Measurements from ENCODE around the gene SMCO1. TPM values are rescaled to one million over a fixed set of nuclear protein-coding genes. Genes with fewer than 3 reads are reported as not detected.
"Not testable (repeated sequence)": the region's sequence is repeated elsewhere in the genome, so short reads cannot be mapped to it uniquely, and the experiment has no call there.

The SMCO1 gene
- total RNA-seq, 1 donor from 2014 or later, result 110 TPM

DNA sequence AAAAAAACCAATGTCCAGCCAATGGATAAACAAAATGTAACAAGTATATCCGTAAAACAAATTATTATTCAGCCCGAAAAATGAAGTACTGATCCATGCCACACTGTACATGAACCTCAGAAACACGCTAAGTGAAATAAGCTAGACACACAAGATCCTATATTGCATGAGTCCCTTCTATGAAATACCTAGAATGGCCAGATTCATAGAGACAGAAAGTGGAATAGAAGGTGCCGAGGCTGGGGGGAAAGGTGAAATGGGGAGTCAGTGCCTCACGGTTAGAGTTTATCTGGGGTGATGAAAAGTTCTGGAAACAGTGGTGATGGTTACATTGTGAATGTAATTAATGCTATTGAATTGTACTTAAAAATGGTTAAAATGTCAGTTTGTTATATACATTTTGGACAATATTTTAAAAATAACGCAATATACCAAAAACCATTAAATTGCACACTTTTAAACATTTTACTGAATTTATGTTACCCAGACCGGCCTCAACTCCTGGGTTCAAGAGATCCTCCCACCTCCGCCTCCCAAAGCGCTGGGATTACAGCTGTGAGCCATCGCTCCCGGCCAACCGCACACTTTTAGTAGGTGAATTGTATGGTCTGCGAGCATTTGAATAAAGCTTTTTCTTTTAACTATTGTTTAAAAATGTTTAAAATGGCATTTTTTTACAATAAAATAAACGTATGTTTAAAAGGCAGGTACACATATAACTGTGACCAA lies 13.7 kb downstream of the SMCO1 start:
- intact Hi-C loops (cut with micrococcal nuclease), result no loop called here
- ATAC-seq (no peak), DNase-seq (no peak)

DNA sequence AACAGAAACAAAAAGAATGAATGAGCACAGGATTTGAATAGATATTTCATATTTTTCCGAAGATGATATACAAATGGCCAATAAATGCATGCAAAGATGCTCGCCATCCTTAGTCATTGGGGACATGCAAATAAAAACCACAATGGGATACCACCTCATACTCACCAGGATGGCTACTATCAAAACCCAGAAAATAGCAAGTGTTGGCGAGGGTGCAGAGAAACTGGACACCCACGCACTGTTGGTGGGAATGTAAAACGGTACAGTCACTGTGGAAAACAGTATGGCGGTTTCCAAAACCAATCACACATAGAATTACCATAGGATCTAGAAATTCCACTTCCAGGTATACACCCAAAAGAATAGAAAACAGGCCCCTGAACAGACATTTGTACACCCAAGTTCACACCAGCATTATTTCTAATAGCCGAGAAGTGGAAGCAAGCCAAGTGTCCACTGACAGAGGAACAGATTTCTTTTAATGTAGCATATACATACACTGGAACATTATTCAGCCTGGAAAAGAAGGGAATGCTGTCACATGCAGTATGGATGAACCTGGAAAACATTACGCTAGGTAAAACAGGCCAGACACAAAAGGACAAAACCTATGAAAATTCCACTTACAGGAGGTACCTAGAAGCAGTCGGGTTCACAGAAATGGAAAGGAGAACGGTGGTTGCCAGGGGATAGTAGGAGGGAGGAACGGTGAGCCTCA lies 15.2 kb downstream of the SMCO1 start:
- no peak for ATAC-seq
- intact Hi-C loops (cut with micrococcal nuclease), result no loop called here
- no peak for DNase-seq

DNA sequence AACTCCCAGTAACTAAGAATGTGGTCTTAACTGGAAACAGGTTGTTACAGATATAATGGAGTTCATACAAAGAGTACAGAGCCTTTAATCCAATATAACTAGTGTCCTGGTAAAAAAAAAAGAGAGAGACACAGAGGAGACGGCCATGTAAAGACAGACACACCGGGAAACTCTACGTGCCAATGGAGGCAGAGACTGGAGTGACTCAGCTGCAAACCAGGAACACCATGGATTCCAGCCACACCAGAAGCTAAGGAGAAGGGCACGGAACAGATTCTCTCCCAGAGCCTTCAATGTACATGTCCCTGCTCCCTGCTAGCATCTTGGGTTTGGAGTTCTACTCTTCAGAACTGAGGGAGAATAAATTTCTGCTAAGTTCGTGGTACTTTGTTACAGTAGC lies 16.1 kb downstream of the SMCO1 start:
- ATAC-seq (no peak), DNase-seq (no peak)
- intact Hi-C loops (cut with micrococcal nuclease), result no loop called here

DNA sequence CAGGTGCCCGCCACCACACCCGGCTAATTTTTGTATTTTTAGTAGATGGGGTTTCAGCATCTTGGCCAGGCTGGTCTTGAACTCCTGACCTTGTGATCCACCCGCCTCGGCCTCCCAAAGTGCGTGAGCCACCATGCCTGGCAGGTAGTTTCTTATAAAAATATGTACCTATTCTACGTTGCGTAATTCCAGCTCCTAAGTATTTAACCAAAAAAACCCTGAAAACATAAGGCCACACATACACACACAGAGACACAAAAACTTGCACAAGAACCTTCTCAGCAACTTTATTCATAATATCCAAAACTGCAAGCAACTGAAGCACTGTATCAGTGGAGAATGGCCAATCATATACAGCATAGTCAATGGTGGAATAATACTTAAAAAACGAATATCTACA lies 16.8 kb downstream of the SMCO1 start:
- DNase-seq (no peak), ATAC-seq (no peak)
- intact Hi-C loops (cut with micrococcal nuclease), result no loop called here

DNA sequence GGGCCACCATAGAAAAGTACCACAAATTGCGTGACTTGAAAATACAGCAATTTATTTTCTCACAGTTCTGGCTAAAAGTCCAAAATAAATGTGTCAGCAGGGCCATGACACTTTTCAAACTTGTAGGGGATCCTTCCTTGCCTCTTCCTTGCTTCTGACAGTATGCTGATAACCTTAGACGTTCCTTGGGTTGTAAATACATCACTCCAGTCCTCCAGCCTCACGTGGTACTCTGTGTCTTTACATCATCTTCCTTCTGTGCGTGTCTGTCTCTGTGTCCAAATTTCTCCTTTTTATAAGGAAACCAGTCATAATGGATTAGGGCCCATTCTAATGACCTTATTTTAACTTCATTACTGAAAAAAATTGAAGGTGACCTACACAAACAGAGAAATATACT lies 19.0 kb downstream of the SMCO1 start:
- ATAC-seq (no peak), DNase-seq (no peak)
- intact Hi-C loops (cut with micrococcal nuclease), result no loop called here

DNA sequence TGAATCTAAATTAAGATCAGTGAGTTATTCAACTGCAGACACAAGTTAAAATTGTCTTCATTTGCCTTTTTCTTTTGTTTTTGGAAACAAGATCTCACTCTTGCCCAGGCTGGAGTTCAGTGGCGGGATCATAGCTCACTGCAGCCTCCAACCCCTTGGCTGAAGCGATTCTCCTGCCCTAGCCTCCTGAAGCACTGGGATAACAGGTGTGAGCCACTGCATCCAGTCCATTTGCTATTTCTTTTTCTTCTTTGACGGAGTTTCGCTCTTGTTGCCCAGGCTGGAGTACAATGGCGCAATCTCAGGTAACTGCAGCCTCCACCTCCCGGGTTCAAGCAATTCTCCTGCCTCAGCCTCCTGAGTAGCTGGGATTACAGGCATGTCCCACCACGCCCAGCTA lies 21.9 kb downstream of the SMCO1 start:
- intact Hi-C loops (cut with micrococcal nuclease), result no loop called here
- ATAC-seq (no peak), DNase-seq (no peak)

DNA sequence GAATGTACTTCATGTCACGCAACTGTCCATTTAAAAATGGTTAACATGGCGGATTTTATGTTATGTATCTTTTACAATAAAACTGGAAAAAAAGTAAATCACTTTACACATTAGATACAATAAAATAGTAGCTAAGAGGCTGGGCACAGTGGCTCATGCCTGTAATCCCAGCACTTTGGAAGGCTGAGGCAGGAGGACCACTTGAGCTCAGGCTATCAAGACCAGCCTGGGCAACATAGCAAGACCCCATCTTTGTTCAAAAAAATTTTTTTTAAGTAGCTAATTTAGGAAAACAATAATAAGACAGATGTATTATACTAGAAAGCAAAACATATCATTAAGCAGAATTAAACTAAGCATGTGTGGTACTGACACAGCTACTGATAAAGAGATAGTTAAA lies 23.1 kb downstream of the SMCO1 start:
- intact Hi-C loops (cut with micrococcal nuclease), result no loop called here
- no peak for DNase-seq
- ATAC-seq, result no peak

DNA sequence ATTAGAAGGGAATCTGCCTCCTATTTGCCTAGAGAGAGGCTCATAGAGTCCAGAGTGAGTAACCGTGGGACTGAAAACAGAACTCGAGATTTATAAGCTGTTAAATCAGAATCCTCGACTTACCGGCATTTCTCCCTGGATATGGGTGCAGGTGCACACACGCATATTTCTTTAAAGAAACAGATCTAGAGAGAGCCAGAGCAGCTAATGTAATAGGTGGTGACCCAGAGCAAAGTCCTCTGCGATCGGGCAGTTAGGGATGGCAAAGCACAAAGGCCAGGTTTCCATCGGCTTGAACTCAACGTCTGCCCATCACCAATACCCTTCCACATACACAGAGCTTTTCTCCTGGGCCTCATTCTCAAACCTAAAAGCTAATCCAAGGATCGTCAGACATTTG lies 25.4 kb downstream of the SMCO1 start:
- ATAC-seq, result no peak
- intact Hi-C loops (cut with micrococcal nuclease), result no loop called here
- no peak for DNase-seq

DNA sequence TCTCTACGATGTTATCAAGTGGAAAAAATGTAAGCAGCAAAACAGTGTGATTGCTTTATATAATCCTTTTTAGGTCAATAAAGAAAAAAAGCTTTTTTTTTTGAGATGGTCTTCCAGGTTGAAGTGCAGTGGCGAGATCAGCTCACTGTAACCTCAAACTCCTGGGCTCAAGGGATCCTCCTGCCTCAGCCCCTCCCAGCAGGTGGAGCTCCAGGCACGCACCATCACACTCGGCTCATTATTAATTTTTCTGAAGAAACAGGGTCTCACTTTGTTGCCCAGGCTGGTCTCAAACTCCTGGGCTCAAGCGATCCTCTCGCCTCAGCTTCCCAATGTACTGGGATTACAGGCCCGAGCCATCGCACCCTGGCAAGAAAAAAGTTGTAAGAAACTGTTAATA lies 28.9 kb downstream of the SMCO1 start:
- DNase-seq, result no peak
- no peak for ATAC-seq
- intact Hi-C loops (cut with micrococcal nuclease), result no loop called here

DNA sequence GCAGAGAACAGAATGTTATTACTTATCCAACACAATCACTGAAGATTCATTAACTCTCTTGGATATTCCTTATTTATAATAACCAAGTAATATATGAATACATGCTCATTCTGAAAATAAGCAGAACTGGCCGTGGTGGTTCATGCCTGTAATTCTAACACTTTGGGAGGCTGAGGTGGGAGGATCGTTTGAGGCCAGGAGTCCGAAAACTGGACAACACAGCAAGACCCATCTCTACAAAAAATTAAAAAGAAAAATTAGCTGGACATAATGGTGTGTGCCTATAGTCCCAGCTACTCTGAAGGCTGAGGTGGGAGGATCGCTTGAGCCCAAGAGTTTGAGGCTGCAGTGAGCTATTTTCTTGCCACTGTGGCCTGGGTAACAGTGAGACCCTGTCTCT lies 37.5 kb downstream of the SMCO1 start:
- intact Hi-C loops (cut with micrococcal nuclease), result no loop called here
- no peak for ATAC-seq
- no peak for DNase-seq

DNA sequence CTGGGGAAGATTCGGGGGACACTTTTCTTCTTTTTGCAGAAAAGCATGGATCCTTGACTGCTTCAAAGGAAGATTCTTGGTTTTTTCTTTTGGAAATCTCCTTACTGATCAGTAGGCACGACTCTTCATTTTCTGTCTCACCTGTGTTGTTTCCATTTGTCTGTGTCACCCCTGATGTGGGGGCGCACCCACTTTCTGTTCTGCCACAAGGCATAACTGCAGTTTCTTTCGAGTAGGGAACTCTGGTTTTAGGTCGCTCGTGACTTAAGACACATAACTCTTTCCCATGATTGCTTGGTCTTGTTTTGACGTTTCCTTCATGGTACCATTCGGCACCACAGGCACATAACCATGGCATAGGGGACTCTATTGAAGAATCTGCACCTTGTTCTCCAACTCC lies 42.9 kb downstream of the SMCO1 start:
- ATAC-seq, result no peak
- DNase-seq, result no peak
- intact Hi-C loops (cut with micrococcal nuclease), result no loop called here

DNA sequence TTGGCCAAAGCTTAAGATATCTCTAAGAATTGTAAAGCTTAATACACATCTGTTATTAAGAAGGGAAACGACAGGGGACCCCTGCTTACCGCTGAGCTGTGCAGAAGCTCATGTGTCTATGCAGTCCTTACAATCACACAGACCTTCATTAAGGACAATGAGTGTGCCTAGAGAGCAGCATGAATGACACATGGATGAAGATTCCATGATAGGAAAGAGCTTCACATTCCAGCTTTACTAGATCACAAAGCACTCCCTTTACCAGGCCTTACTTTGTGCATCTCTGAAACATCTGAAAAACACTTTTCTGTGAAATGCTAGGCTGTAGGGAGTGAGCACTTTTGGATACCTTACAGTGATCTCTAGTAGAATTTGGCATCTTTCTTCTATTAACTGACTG lies 43.6 kb downstream of the SMCO1 start:
- ATAC-seq (no peak), DNase-seq (no peak)
- intact Hi-C loops (cut with micrococcal nuclease), result no loop called here

DNA sequence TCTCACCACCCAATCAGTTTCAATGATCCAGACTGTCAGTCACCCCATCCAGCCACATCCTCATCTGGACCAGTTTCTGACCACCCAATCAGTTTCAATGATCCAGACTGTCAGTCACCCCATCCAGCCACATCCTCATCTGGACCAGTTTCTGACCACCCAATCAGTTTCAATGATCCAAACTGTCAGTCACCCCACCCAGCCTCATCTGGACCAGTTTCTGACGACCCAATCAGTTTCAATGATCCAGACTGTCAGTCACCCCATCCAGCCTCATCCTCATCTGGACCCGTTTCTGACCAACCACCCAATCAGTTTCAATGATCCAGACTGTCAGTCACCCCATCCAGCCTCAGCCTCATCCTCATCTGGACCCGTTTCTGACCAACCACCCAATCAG lies 45.0 kb downstream of the SMCO1 start:
- DNase-seq; intact Hi-C loops (cut with micrococcal nuclease); ATAC-seq: not testable (repeated sequence)

DNA sequence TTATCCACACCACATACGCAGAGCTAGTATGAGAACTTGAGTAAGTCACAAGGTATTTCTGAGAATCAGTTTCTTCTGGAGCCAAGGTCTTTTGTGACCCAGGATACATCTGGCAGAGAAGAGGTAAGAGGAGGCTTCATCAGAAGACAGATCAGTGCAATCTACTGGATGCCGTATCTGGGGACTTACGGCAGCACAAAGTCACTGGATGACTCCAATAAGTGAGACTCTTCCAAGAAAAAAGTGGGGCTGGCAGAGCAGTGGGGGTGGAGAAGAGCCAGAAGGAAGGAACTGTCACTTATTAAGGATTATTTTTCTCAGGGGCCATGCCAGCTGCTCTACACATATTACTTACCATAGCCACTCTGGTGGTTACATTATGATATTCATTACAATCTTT lies 51.3 kb downstream of the SMCO1 start:
- no peak for ATAC-seq
- intact Hi-C loops (cut with micrococcal nuclease), result no loop called here
- no peak for DNase-seq

DNA sequence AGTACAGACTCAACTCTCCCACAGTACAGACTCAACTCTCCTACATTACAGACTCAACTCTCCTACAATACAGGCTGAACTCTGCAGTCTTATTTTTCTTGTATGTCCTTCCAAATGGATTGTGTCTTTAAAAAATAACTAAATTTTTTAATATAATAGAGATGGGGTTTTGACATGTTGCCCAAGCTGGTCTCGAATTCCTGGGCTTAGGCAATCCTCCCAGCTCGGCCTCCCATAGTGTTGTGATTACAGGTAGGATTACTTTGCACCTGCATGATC lies 51.7 kb downstream of the SMCO1 start:
- DNase-seq, result no peak
- intact Hi-C loops (cut with micrococcal nuclease), result no loop called here
- ATAC-seq, result no peak

DNA sequence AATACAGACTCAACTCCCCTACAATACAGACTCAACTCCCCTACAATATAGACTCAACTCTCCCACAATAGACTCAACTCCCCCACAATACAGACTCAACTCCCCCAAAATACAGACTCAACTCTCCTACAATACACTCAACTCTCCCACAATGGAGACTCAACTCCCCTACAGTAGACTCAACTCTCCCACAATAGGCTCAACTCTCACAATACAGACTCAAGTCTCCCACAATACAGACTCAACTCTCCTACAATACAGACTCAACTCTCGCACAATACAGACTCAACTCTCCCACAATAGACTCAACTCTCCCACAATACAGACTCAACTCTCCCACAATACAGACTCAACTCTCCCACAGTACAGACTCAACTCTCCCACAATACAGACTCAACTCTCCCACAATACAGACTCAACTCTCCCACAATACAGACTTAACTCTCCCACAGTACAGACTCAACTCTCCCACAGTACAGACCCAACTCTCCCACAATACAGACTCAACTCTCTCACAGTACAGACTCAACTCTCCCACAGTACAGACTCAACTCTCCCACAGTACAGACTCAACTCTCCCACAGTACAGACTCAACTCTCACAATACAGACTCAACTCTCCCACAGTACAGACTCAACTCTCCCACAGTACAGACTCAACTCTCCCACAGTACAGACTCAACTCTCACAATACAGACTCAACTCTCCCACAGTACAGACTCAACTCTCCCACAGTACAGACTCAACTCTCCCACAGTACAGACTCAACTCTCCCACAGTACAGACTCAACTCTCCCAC lies 52.3 kb downstream of the SMCO1 start:
- DNase-seq, result not testable (repeated sequence)

DNA sequence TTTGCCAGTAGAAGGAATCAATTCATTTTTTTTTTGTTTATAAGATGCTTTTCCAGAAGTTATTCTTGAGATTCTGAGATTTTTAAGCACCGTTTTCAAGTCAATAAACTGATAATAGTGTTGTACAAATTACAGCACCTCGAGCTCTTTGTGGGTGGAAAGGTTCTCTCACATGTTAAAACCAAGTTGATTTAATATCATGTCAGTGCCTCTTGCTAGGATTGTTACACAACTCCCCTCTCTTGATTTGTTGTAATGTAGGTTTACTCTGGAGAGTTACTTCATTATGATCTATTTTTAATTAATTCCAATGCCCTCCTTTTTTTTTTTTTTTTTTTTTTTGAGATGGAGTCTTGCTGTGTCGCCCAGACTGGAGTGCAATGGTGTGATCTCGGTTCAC lies 57.1 kb downstream of the SMCO1 start:
- ATAC-seq (no peak), DNase-seq (no peak)
- intact Hi-C loops (cut with micrococcal nuclease), result no loop called here

More for the DNA sequence above, 52.3 kb downstream of the SMCO1 start:
- ATAC-seq; intact Hi-C loops (cut with micrococcal nuclease): not testable (repeated sequence)

DNA sequence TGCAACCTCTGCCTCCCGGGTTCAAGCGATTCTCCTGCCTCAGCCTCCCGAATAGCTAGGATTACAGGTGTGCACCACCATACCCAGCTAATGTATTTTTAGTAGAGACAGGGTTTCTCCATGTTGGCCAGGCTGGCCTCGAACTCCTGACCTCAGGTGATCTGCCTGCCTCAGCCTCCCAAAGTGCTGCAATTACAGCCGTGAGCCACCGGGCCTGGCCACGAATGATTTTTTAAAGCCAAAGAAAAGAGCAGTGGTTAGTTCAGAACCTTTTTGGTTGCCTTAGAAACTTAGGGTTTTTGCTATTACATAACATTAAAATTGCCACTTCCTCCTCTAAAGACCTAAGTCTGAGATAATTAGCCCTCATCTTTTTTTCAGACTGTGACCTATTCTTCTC lies 57.7 kb downstream of the SMCO1 start:
- DNase-seq; ATAC-seq; intact Hi-C loops (cut with micrococcal nuclease): not testable (repeated sequence)
